ENCODE data around the gene SIGLEC7. TPM values are rescaled to one million over a fixed set of nuclear protein-coding genes. Genes with fewer than 3 reads are reported as not detected.

Gene SIGLEC7
- total RNA-seq, 2 experiments from 2014 or later, result 0.20 TPM; not detected in 1

- Mint-ChIP-seq H3K4me1 (ENCODE audit: low read depth) (peaks cover 86% of the 10 kb centered on the region), H3K36me3 (ENCODE audit: low read depth) (peaks cover 4% of the 10 kb centered on the region), H3K9me3 (peaks cover 2% of the 10 kb centered on the region), H3K27me3 (no peaks in the 10 kb centered on the region), H3K27ac (peak overlapping the region; percentile 89), H3K4me3 (peak overlapping the region; percentile 77)
- ChIA-PET CTCF (no interaction called here), POLR2A (interaction anchor here (1.7 kb wide), 1 partner anchor 8 kb away, joined by 7 read pairs; no protein-coding TSS in a partner anchor)
- no peak for ATAC-seq (ENCODE audit: poor library complexity)
- no peaks in the 10 kb centered on the region for H3K27me3 ChIP-seq (ENCODE audit: control insufficient read depth in 1 of 2, insufficient read depth in 2 of 2, low read length in 2 of 2)
- intact Hi-C loops (cut with DNase I, micrococcal nuclease), result loop anchor here in 1 of 2 experiments (5.0 kb wide), 1 partner anchor 33 kb away; no protein-coding TSS in a partner anchor
- peak overlapping the region; percentile 54 to 79 for H3K27ac ChIP-seq (ENCODE audit: low read depth in 1 of 2, low read length in 2 of 2)
- no peak for TF ChIP-seq CTCF (IDR thresholded peaks at IDR 0.05)
- no peak for DNase-seq
- peaks cover 0 to 8% of the 10 kb centered on the region in 2 experiments for H3K9me3 ChIP-seq (ENCODE audit: control insufficient read depth in 1 of 2, insufficient read depth in 1 of 2, low read length in 2 of 2)
- H3K4me1 ChIP-seq (ENCODE audit: insufficient read depth, low read length), result peaks cover 87% of the 10 kb centered on the region
- H3K4me3 ChIP-seq (ENCODE audit: low read length), result peak overlapping the region; percentile 35
- no peaks in the 10 kb centered on the region for H3K36me3 ChIP-seq (ENCODE audit: insufficient read depth, low read length)
These were observed 17.9 kb upstream of the SIGLEC7 start for GRCh38 chr19:51124216-51124615.

GRCh38 chr19:51124729-51125128 lies 17.4 kb upstream of the SIGLEC7 start, which contains the start of gene SIGLEC9:
SIGLEC9 (plus strand) TSS chr19:51124906; CDS start chr19:51124975, 69 bp downstream.
- Mint-ChIP-seq H3K9me3 (peaks cover 2% of the 10 kb centered on the region), H3K27ac (peak within 1 kb of the TSS; percentile 89), H3K4me1 (ENCODE audit: low read depth) (peaks cover 86% of the 10 kb centered on the region), H3K36me3 (ENCODE audit: low read depth) (peaks cover 4% of the 10 kb centered on the region), H3K27me3 (no peaks in the 10 kb centered on the region), H3K4me3 (peak within 1 kb of the TSS; percentile 77)
- peaks cover 0 to 8% of the 10 kb centered on the region in 2 experiments for H3K9me3 ChIP-seq (ENCODE audit: control insufficient read depth in 1 of 2, insufficient read depth in 1 of 2, low read length in 2 of 2)
- POLR2A ChIA-PET, result interaction anchor here (1.7 kb wide), 1 partner anchor 7 kb away, joined by 7 read pairs; no protein-coding TSS in a partner anchor
- H3K27ac ChIP-seq (ENCODE audit: low read depth in 1 of 2, low read length in 2 of 2), result peak within 1 kb of the TSS; percentile 54 to 79
- peak within 1 kb of the TSS; percentile 40 for H3K4me3 ChIP-seq (ENCODE audit: low read length)
- intact Hi-C loops (cut with DNase I, micrococcal nuclease), result loop anchor here in 1 of 2 experiments (5.0 kb wide), 1 partner anchor 33 kb away; no protein-coding TSS in a partner anchor
- peaks cover 86% of the 10 kb centered on the region for H3K4me1 ChIP-seq (ENCODE audit: insufficient read depth, low read length)
- CTCF ChIA-PET, result no interaction called here
- no peaks in the 10 kb centered on the region for H3K27me3 ChIP-seq (ENCODE audit: control insufficient read depth in 1 of 2, insufficient read depth in 2 of 2, low read length in 2 of 2)
- DNase-seq (peak in 2 of 14 experiments; percentile 15 to 44), ATAC-seq (ENCODE audit: poor library complexity) (no peak)
- H3K36me3 ChIP-seq (ENCODE audit: insufficient read depth, low read length), result no peaks in the 10 kb centered on the region
- no peak for TF ChIP-seq CTCF (IDR thresholded peaks at IDR 0.05)

- no peak for TF ChIP-seq CTCF (IDR thresholded peaks at IDR 0.05)
- Mint-ChIP-seq H3K36me3 (ENCODE audit: low read depth) (peaks cover 4% of the 10 kb centered on the region), H3K4me1 (ENCODE audit: low read depth) (peaks cover 86% of the 10 kb centered on the region), H3K9me3 (peaks cover 2% of the 10 kb centered on the region), H3K27me3 (no peaks in the 10 kb centered on the region), H3K27ac (peak overlapping the region; percentile 89), H3K4me3 (no peak overlapping the region)
- Histone ChIP-seq H3K9me3 (ENCODE audit: control insufficient read depth in 1 of 2, insufficient read depth in 1 of 2, low read length in 2 of 2) (peaks cover 0 to 8% of the 10 kb centered on the region in 2 experiments), H3K27me3 (ENCODE audit: control insufficient read depth in 1 of 2, insufficient read depth in 2 of 2, low read length in 2 of 2) (no peaks in the 10 kb centered on the region), H3K36me3 (ENCODE audit: insufficient read depth, low read length) (no peaks in the 10 kb centered on the region), H3K4me1 (ENCODE audit: insufficient read depth, low read length) (peaks cover 87% of the 10 kb centered on the region), H3K27ac (ENCODE audit: low read depth in 1 of 2, low read length in 2 of 2) (peak overlapping the region; percentile 54 to 55), H3K4me3 (ENCODE audit: low read length) (peak overlapping the region; percentile 40)
- ChIA-PET POLR2A (no interaction called here), CTCF (no interaction called here)
- DNase-seq (peak in 1 of 14 experiments; percentile 28), ATAC-seq (ENCODE audit: poor library complexity) (no peak)
- intact Hi-C loops (cut with DNase I, micrococcal nuclease), result no loop called here
These were observed 16.6 kb upstream of the SIGLEC7 start for GRCh38 chr19:51125421-51126075.

Data from CD4-positive, alpha-beta T cell (primary cell).